WTC11 (cell line): Measurements from ENCODE around the gene MYBPH. TPM values are rescaled to one million over a fixed set of nuclear protein-coding genes. Genes with fewer than 3 reads are reported as not detected.

Experiments used
- ATAC-seq: fragments of 200-7000 bp; cut with Tn5 transposase; 2 replicates; pipeline ENCODE4 v1.10.0; 2021; ENCODE audit warnings: mild to moderate bottlenecking, moderate library complexity
- CTCF ChIA-PET: fragments of 300-600 bp; sonication (Branson Sonifier 250); formaldehyde crosslinking; loops from one replicate; lab custom pipeline; 2021; ENCODE audit warnings: antibody characterized with exemption; lab: Charles Lee
- POLR2A ChIA-PET: fragments of 350-600 bp; sonication (Branson Sonifier 250); formaldehyde crosslinking; loops from one replicate; lab custom pipeline; 2021; ENCODE audit warnings: antibody characterized with exemption; lab: Charles Lee
- DNase-seq: peaks from one replicate; pipeline ENCODE4 v3.0.0; 2021; ENCODE audit warnings: low spot score
- H3K27ac Mint-ChIP-seq: 2 replicates; pipeline ENCODE4 v1.8.0; 2021; ENCODE audit warnings: mixed read lengths
- H3K27me3 Mint-ChIP-seq: 2 replicates; pipeline ENCODE4 v1.8.0; 2021; ENCODE audit warnings: low read depth, mild to moderate bottlenecking, moderate library complexity, mixed read lengths
- H3K36me3 Mint-ChIP-seq: 2 replicates; pipeline ENCODE4 v1.8.0; 2021; ENCODE audit warnings: mixed read lengths
- H3K4me1 Mint-ChIP-seq: 2 replicates; pipeline ENCODE4 v1.8.0; 2022; ENCODE audit warnings: mixed read lengths
- H3K4me3 Mint-ChIP-seq: 2 replicates; pipeline ENCODE4 v1.8.0; 2021; ENCODE audit warnings: mild to moderate bottlenecking, moderate library complexity, mixed read lengths
- H3K9me3 Mint-ChIP-seq: 2 replicates; pipeline ENCODE4 v1.8.0; 2021; ENCODE audit warnings: mixed read lengths
- CREB1 ChIP-seq: sonication (generic); formaldehyde crosslinking; IDR thresholded peaks from 2 replicates; pipeline ENCODE4 v1.8.0; 2023; ENCODE audit warnings: mild to moderate bottlenecking, missing genetic modification reagents
- FOXK1 ChIP-seq: sonication (generic); formaldehyde crosslinking; IDR thresholded peaks from 2 replicates; pipeline ENCODE4 v1.8.0; 2022; ENCODE audit warnings: mild to moderate bottlenecking, moderate library complexity, missing genetic modification reagents
- MXD4 ChIP-seq: fragments of 250-450 bp; sonication (Bioruptor Pico); IDR thresholded peaks from 2 replicates; pipeline ENCODE4 v1.8.0; 2021; ENCODE audit warnings: mild to moderate bottlenecking, moderate library complexity, borderline replicate concordance
- RELA ChIP-seq: sonication (generic); formaldehyde crosslinking; IDR thresholded peaks from 2 replicates; pipeline ENCODE4 v1.8.1; 2022; ENCODE audit warnings: missing genetic modification reagents, mild to moderate bottlenecking, borderline replicate concordance
- RORB ChIP-seq: fragments of 250-450 bp; sonication (Bioruptor Pico); IDR thresholded peaks from 2 replicates; pipeline ENCODE4 v1.9.0; 2021; ENCODE audit warnings: mild to moderate bottlenecking
- TCF7 ChIP-seq: sonication (generic); formaldehyde crosslinking; IDR thresholded peaks from 2 replicates; pipeline ENCODE4 v1.8.0; 2022; ENCODE audit warnings: mild to moderate bottlenecking, low read depth, missing genetic modification reagents, moderate library complexity
- TEAD1 ChIP-seq: sonication (generic); formaldehyde crosslinking; IDR thresholded peaks from 2 replicates; pipeline ENCODE4 v1.8.0; 2022; ENCODE audit warnings: mild to moderate bottlenecking, missing genetic modification reagents
- ZNF219 ChIP-seq: sonication (generic); formaldehyde crosslinking; IDR thresholded peaks from 2 replicates; pipeline ENCODE4 v1.8.0; 2023; ENCODE audit warnings: missing genetic modification reagents, mild to moderate bottlenecking, borderline replicate concordance
- ZNF263 ChIP-seq: sonication (generic); formaldehyde crosslinking; IDR thresholded peaks from 2 replicates; pipeline ENCODE4 v1.8.1; 2022; ENCODE audit warnings: low read depth, mild to moderate bottlenecking, moderate library complexity, missing genetic modification reagents
- ZNF317 ChIP-seq: sonication (generic); formaldehyde crosslinking; IDR thresholded peaks from 2 replicates; pipeline ENCODE4 v1.8.1; 2023; ENCODE audit warnings: low read depth, mild to moderate bottlenecking, moderate library complexity, missing genetic modification reagents, borderline replicate concordance
- total RNA-seq: library from RNA; stranded (reverse); gene quantifications from 3 replicates; pipeline ENCODE4 v1.2.3, GENCODE V29; 2021
- TF ChIP-seq, protein P1 (sequence below): fragments of 250-450 bp; sonication (Bioruptor Pico); IDR thresholded peaks from 2 replicates; pipeline ENCODE4 v1.9.0; 2021; ENCODE audit warnings: moderate library complexity, mild to moderate bottlenecking, inconsistent platforms, borderline replicate concordance
- TF ChIP-seq, protein P2 (sequence below): sonication (generic); formaldehyde crosslinking; conservative IDR thresholded peaks from 2 replicates; pipeline ENCODE4 v1.8.1; 2022; ENCODE audit warnings: mild to moderate bottlenecking, missing genetic modification reagents
- TF ChIP-seq, protein P3 (sequence below): sonication (generic); formaldehyde crosslinking; IDR thresholded peaks from 2 replicates; pipeline ENCODE4 v1.8.0; 2023; ENCODE audit warnings: missing genetic modification reagents
- TF ChIP-seq, protein P4 (sequence below): sonication (generic); formaldehyde crosslinking; IDR thresholded peaks from 2 replicates; pipeline ENCODE4 v1.8.0; 2023; ENCODE audit warnings: missing genetic modification reagents, mild to moderate bottlenecking, borderline replicate concordance
- TF ChIP-seq, protein P5 (sequence below): fragments of 250-450 bp; sonication (Bioruptor Pico); IDR thresholded peaks from 2 replicates; pipeline ENCODE4 v1.9.0; 2021; ENCODE audit warnings: mild to moderate bottlenecking
- TF ChIP-seq, protein P6 (sequence below): sonication (generic); formaldehyde crosslinking; IDR thresholded peaks from 2 replicates; pipeline ENCODE4 v1.8.1; 2023; ENCODE audit warnings: mild to moderate bottlenecking, missing genetic modification reagents
- TF ChIP-seq, protein P7 (sequence below): sonication (generic); formaldehyde crosslinking; IDR thresholded peaks from 2 replicates; pipeline ENCODE4 v1.8.0; 2022; ENCODE audit warnings: mild to moderate bottlenecking, missing genetic modification reagents
- TF ChIP-seq, protein P8 (sequence below): sonication (generic); formaldehyde crosslinking; IDR thresholded peaks from 2 replicates; pipeline ENCODE4 v1.8.1; 2022; ENCODE audit warnings: missing genetic modification reagents, borderline replicate concordance

Gene MYBPH
- total RNA-seq, 1 experiment from 2014 or later: not detected

DNA sequence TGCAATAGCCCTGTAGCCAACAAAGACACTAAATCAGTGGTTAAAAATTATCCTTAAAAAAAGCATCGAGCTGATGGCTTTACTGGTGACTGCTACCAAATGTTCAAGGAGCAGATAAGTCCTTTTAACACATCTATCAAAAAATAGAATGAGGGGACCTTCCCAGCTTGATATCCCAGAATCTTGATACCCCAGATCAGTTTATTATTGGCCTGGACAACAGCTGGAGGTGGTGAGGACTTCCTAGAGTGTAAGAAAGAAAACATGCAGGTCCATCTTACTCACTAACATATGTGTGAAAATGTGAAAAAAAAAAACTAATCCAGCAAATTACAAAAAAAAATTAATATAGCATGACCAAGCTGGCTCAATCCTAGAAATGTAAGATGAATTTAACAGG, 32.6 kb upstream of the MYBPH start (continued):
- TF ChIP-seq, protein P1, sequence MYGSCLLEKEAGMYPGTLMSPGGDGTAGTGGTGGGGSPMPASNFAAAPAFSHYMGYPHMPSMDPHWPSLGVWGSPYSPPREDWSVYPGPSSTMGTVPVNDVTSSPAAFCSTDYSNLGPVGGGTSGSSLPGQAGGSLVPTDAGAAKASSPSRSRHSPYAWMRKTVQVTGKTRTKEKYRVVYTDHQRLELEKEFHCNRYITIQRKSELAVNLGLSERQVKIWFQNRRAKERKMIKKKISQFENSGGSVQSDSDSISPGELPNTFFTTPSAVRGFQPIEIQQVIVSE (CRISPR knock-in tag): no peak
- TF ChIP-seq, protein P2, sequence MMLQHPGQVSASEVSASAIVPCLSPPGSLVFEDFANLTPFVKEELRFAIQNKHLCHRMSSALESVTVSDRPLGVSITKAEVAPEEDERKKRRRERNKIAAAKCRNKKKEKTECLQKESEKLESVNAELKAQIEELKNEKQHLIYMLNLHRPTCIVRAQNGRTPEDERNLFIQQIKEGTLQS (CRISPR knock-in tag): no peak
- TF ChIP-seq, protein P3, sequence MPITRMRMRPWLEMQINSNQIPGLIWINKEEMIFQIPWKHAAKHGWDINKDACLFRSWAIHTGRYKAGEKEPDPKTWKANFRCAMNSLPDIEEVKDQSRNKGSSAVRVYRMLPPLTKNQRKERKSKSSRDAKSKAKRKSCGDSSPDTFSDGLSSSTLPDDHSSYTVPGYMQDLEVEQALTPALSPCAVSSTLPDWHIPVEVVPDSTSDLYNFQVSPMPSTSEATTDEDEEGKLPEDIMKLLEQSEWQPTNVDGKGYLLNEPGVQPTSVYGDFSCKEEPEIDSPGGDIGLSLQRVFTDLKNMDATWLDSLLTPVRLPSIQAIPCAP (CRISPR knock-in tag): no peak

DNA sequence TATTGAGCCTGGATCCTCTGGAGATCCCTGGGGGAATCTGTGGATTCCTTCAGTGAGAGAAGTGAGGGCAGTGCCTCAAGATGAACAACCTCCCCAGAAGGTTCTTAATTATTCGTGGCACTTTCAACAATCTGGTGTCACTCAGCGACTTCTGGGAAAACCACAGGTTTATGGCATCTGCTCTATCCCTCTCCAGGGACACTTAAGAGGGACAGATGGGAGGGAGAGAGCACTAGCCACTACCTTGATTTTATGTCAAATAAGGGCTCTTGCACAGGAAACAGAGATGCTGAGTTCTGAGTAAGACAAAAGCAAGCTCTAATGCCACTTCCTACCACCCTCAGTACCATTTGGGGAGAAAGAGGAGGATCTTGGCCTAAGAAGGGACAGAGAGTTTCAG, 32.1 kb upstream of the MYBPH start:
- Mint-ChIP-seq H3K36me3 (no peaks in the 10 kb centered on the region), H3K9me3 (no peaks in the 10 kb centered on the region), H3K4me3 (no peak overlapping the region), H3K27ac (no peak overlapping the region), H3K4me1 (no peaks in the 10 kb centered on the region), H3K27me3 (no peaks in the 10 kb centered on the region; the same call in 1 of the 2 replicates)
- no peak for TF ChIP-seq RELA (CRISPR knock-in tag)
- TF ChIP-seq TCF7 (CRISPR knock-in tag): no peak
- TF ChIP-seq, protein P4, sequence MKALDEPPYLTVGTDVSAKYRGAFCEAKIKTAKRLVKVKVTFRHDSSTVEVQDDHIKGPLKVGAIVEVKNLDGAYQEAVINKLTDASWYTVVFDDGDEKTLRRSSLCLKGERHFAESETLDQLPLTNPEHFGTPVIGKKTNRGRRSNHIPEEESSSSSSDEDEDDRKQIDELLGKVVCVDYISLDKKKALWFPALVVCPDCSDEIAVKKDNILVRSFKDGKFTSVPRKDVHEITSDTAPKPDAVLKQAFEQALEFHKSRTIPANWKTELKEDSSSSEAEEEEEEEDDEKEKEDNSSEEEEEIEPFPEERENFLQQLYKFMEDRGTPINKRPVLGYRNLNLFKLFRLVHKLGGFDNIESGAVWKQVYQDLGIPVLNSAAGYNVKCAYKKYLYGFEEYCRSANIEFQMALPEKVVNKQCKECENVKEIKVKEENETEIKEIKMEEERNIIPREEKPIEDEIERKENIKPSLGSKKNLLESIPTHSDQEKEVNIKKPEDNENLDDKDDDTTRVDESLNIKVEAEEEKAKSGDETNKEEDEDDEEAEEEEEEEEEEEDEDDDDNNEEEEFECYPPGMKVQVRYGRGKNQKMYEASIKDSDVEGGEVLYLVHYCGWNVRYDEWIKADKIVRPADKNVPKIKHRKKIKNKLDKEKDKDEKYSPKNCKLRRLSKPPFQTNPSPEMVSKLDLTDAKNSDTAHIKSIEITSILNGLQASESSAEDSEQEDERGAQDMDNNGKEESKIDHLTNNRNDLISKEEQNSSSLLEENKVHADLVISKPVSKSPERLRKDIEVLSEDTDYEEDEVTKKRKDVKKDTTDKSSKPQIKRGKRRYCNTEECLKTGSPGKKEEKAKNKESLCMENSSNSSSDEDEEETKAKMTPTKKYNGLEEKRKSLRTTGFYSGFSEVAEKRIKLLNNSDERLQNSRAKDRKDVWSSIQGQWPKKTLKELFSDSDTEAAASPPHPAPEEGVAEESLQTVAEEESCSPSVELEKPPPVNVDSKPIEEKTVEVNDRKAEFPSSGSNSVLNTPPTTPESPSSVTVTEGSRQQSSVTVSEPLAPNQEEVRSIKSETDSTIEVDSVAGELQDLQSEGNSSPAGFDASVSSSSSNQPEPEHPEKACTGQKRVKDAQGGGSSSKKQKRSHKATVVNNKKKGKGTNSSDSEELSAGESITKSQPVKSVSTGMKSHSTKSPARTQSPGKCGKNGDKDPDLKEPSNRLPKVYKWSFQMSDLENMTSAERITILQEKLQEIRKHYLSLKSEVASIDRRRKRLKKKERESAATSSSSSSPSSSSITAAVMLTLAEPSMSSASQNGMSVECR (CRISPR knock-in tag): no peak
- no peak for TF ChIP-seq ZNF263 (CRISPR knock-in tag)
- TF ChIP-seq RORB (CRISPR knock-in tag): no peak
- no peak for TF ChIP-seq ZNF317 (CRISPR knock-in tag)
- TF ChIP-seq, protein P5, sequence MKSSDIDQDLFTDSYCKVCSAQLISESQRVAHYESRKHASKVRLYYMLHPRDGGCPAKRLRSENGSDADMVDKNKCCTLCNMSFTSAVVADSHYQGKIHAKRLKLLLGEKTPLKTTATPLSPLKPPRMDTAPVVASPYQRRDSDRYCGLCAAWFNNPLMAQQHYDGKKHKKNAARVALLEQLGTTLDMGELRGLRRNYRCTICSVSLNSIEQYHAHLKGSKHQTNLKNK (CRISPR knock-in tag): no peak
- no peak for TF ChIP-seq TEAD1 (CRISPR knock-in tag)
- TF ChIP-seq, protein P6, sequence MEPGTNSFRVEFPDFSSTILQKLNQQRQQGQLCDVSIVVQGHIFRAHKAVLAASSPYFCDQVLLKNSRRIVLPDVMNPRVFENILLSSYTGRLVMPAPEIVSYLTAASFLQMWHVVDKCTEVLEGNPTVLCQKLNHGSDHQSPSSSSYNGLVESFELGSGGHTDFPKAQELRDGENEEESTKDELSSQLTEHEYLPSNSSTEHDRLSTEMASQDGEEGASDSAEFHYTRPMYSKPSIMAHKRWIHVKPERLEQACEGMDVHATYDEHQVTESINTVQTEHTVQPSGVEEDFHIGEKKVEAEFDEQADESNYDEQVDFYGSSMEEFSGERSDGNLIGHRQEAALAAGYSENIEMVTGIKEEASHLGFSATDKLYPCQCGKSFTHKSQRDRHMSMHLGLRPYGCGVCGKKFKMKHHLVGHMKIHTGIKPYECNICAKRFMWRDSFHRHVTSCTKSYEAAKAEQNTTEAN (CRISPR knock-in tag): no peak
- TF ChIP-seq, protein P7, sequence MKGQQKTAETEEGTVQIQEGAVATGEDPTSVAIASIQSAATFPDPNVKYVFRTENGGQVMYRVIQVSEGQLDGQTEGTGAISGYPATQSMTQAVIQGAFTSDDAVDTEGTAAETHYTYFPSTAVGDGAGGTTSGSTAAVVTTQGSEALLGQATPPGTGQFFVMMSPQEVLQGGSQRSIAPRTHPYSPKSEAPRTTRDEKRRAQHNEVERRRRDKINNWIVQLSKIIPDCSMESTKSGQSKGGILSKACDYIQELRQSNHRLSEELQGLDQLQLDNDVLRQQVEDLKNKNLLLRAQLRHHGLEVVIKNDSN: no peak
- TF ChIP-seq CREB1 (CRISPR knock-in tag): no peak
- no peak for TF ChIP-seq MXD4 (CRISPR knock-in tag)
- no peak for TF ChIP-seq ZNF219 (CRISPR knock-in tag)
- no peak for TF ChIP-seq FOXK1 (CRISPR knock-in tag)
- TF ChIP-seq, protein P8, sequence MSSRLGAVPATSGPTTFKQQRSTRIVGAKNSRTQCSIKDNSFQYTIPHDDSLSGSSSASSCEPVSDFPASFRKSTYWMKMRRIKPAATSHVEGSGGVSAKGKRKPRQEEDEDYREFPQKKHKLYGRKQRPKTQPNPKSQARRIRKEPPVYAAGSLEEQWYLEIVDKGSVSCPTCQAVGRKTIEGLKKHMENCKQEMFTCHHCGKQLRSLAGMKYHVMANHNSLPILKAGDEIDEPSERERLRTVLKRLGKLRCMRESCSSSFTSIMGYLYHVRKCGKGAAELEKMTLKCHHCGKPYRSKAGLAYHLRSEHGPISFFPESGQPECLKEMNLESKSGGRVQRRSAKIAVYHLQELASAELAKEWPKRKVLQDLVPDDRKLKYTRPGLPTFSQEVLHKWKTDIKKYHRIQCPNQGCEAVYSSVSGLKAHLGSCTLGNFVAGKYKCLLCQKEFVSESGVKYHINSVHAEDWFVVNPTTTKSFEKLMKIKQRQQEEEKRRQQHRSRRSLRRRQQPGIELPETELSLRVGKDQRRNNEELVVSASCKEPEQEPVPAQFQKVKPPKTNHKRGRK (CRISPR knock-in tag): no peak
- ATAC-seq: no peak
- DNase-seq: no peak
- CTCF ChIA-PET: interaction anchor here (0.8 to 1.7 kb wide), 6 partner anchors 9 to 169 kb away, joined by 3 to 4 read pairs (median 3); no protein-coding TSS in a partner anchor
- POLR2A ChIA-PET: no interaction called here
